Measurements from ENCODE around the gene IFI27.

GRCh38 chr14:94080621-94081385 lies 29.7 kb upstream of the IFI27 start, which contains the start of the genes DDX24 and IFI27L1:
- TF ChIP-seq POLR2A (IDR thresholded peaks at IDR 0.05) = peak; percentile 97
- TF ChIP-seq CTCF (IDR thresholded peaks at IDR 0.05) = peak in 1 of 4 experiments; percentile 12

Data from gastroesophageal sphincter (tissue), 3 donors.